H1 (cell line): ENCODE results near the gene PTPRCAP. TPM values are rescaled to one million over a fixed set of nuclear protein-coding genes. Genes with fewer than 3 reads are reported as not detected.

Experiments used
- CTCF ChIA-PET: fragments of 300-600 bp; sonication (Branson Sonifier 250); formaldehyde crosslinking; loops from one replicate; lab custom pipeline; 2021; ENCODE audit not compliant: partially characterized antibody; lab: Charles Lee
- POLR2A ChIA-PET: fragments of 300-600 bp; sonication (Branson Sonifier 250); formaldehyde crosslinking; loops from one replicate; lab custom pipeline; 2021; ENCODE audit warnings: inconsistent platforms; ENCODE audit not compliant: partially characterized antibody; lab: Charles Lee
- DNase-seq, 2 experiments: peaks; one replicate each; pipeline versions ENCODE4 v3.0.0 to v3.0.0-alpha.2; 2010 to 2022; ENCODE audit warnings: low spot score in 2 of 2, low read depth in 1 of 2, mixed read lengths in 1 of 2
- FAIRE-seq: peaks from 2 replicates; lab custom pipeline; 2011; peaks lifted over from hg19 to GRCh38; lab: Jason Lieb, UNC
- H2AFZ ChIP-seq: 2 replicates; pipeline ENCODE4 v1.8.1; 2012; ENCODE audit warnings: low read length, inconsistent platforms
- H2AK5ac ChIP-seq: 2 replicates; pipeline ENCODE4 v1.6.1; 2013; ENCODE audit warnings: low read depth, low read length
- H2BK120ac ChIP-seq: replicated peaks from 2 replicates; pipeline ENCODE3; 2013; ENCODE audit warnings: low read depth, low read length, inconsistent platforms
- H2BK12ac ChIP-seq: 2 replicates; pipeline ENCODE4 v1.6.1; 2013; ENCODE audit warnings: low read depth, low read length
- H2BK15ac ChIP-seq: 2 replicates; pipeline ENCODE4 v1.6.1; 2013; ENCODE audit warnings: low read length
- H2BK20ac ChIP-seq: 2 replicates; pipeline ENCODE4 v1.6.1; 2013; ENCODE audit warnings: low read length
- H2BK5ac ChIP-seq: 2 replicates; pipeline ENCODE4 v1.6.1; 2013; ENCODE audit warnings: low read depth, low read length
- H3K14ac ChIP-seq: 2 replicates; pipeline ENCODE4 v1.6.1; 2013; ENCODE audit warnings: inconsistent platforms; ENCODE audit not compliant: insufficient read length
- H3K18ac ChIP-seq: 2 replicates; pipeline ENCODE4 v1.6.1; 2013; ENCODE audit warnings: low read length; ENCODE audit errors: extremely low read depth
- H3K23ac ChIP-seq: 2 replicates; pipeline ENCODE4 v1.6.1; 2013; ENCODE audit warnings: inconsistent platforms; ENCODE audit not compliant: insufficient read length
- H3K23me2 ChIP-seq: 2 replicates; pipeline ENCODE4 v1.6.1; 2013; ENCODE audit warnings: low read depth, low read length
- H3K27ac ChIP-seq: 2 replicates; pipeline ENCODE4 v1.6.1; 2011; ENCODE audit warnings: low read depth, low read length, inconsistent platforms
- H3K27me3 ChIP-seq, 4 experiments: replicated peaks in 1 of 4; 1 replicate in 1 of 4; 2 replicates in 3 of 4; pipeline versions ENCODE4 v1.6.1 to v1.8.1; 2011 to 2013; ENCODE audit warnings: low read length in 3 of 4, mild to moderate bottlenecking in 3 of 4, inconsistent platforms in 2 of 4, mixed read lengths in 2 of 4, moderate library complexity in 1 of 4; ENCODE audit not compliant: control insufficient read depth in 3 of 4, insufficient read depth in 3 of 4; ENCODE audit errors: extremely low read depth in 1 of 4
- H3K36me3 ChIP-seq, 4 experiments: 2 replicates each; pipeline versions ENCODE4 v1.6.1 to v1.8.1; 2011 to 2013; ENCODE audit warnings: mild to moderate bottlenecking in 4 of 4, low read length in 3 of 4, moderate library complexity in 2 of 4, control low read depth in 1 of 4, inconsistent platforms in 1 of 4; ENCODE audit not compliant: insufficient read depth in 4 of 4, control insufficient read depth in 2 of 4
- H3K4ac ChIP-seq: replicated peaks from 2 replicates; pipeline ENCODE3; 2013; ENCODE audit warnings: low read length, low read depth, mixed read lengths, inconsistent platforms; ENCODE audit not compliant: insufficient read length
- H3K4me1 ChIP-seq, 4 experiments: replicated peaks in 1 of 4; 1 replicate in 1 of 4; 2 replicates in 3 of 4; pipeline versions ENCODE4 v1.6.1 to v1.8.1; 2011 to 2013; ENCODE audit warnings: low read length in 3 of 4, inconsistent platforms in 2 of 4, mixed read lengths in 1 of 4; ENCODE audit not compliant: insufficient read depth in 4 of 4, control insufficient read depth in 3 of 4
- H3K4me2 ChIP-seq, 2 experiments: 2 replicates each; pipeline versions ENCODE4 v1.6.1 to v1.8.1; 2011 to 2013; ENCODE audit warnings: low read depth in 2 of 2, low read length in 2 of 2, control low read depth in 1 of 2, inconsistent platforms in 1 of 2, mild to moderate bottlenecking in 1 of 2; ENCODE audit not compliant: insufficient read depth in 1 of 2
- H3K4me3 ChIP-seq, 4 experiments: fragments of 200-600, 300-600 bp in 1 of 4; sonication (generic), shearing (Covaris generic), sonication (Bioruptor Twin) in 1 of 4; 2 replicates each; pipeline versions ENCODE4 v1.5.1 to v1.8.1; 2011 to 2016; ENCODE audit warnings: low read length in 4 of 4, low read depth in 3 of 4, control low read depth in 2 of 4, inconsistent platforms in 2 of 4, mild to moderate bottlenecking in 2 of 4, mixed read lengths in 1 of 4, moderate library complexity in 1 of 4; ENCODE audit not compliant: insufficient read depth in 2 of 4; ENCODE audit errors: extremely low read depth in 1 of 4
- H3K56ac ChIP-seq: replicated peaks from 2 replicates; pipeline ENCODE3; 2013; ENCODE audit warnings: low read depth, mild to moderate bottlenecking, mixed read lengths, low read length, inconsistent platforms; ENCODE audit not compliant: insufficient read length
- H3K79me1 ChIP-seq: 2 replicates; pipeline ENCODE4 v1.6.1; 2013; ENCODE audit warnings: low read depth, low read length, control low read depth
- H3K79me2 ChIP-seq, 2 experiments: 2 replicates each; pipeline versions ENCODE4 v1.6.1 to v1.8.1; 2012 to 2013; ENCODE audit warnings: low read length in 2 of 2, mild to moderate bottlenecking in 2 of 2, inconsistent platforms in 1 of 2; ENCODE audit not compliant: insufficient read depth in 2 of 2, control insufficient read depth in 1 of 2
- H3K9ac ChIP-seq, 4 experiments: replicated peaks in 1 of 4; 1 replicate in 1 of 4; 2 replicates in 3 of 4; pipeline versions ENCODE4 v1.6.1 to v1.8.1; 2011 to 2013; ENCODE audit warnings: low read depth in 3 of 4, low read length in 3 of 4, control low read depth in 2 of 4, mild to moderate bottlenecking in 2 of 4, moderate library complexity in 2 of 4, inconsistent platforms in 1 of 4; ENCODE audit errors: extremely low read depth in 1 of 4
- H3K9me3 ChIP-seq, 2 experiments: 2 replicates each; pipeline versions ENCODE4 v1.6.1 to v1.8.1; 2012 to 2013; ENCODE audit warnings: mild to moderate bottlenecking in 2 of 2, moderate library complexity in 2 of 2, control low read depth in 1 of 2, inconsistent platforms in 1 of 2, low read depth in 1 of 2, low read length in 1 of 2, mixed read lengths in 1 of 2; ENCODE audit not compliant: insufficient read depth in 2 of 2
- H4K20me1 ChIP-seq, 2 experiments: replicated peaks in 1 of 2; 2 replicates each; pipeline versions ENCODE3 to v1.8.1; 2011 to 2013; ENCODE audit warnings: inconsistent platforms in 2 of 2, low read length in 2 of 2, mild to moderate bottlenecking in 1 of 2; ENCODE audit not compliant: insufficient read depth in 2 of 2, control insufficient read depth in 1 of 2
- H4K5ac ChIP-seq: 2 replicates; pipeline ENCODE4 v1.6.1; 2013; ENCODE audit warnings: low read length, low read depth, mixed read lengths, inconsistent platforms; ENCODE audit not compliant: insufficient read length
- H4K8ac ChIP-seq: 2 replicates; pipeline ENCODE4 v1.8.0; 2013; ENCODE audit warnings: mild to moderate bottlenecking, moderate library complexity, low read length, inconsistent platforms; ENCODE audit not compliant: insufficient read depth; ENCODE audit errors: extremely low read depth
- H4K91ac ChIP-seq: replicated peaks from 2 replicates; pipeline ENCODE3; 2013; ENCODE audit warnings: low read length, mixed read lengths, inconsistent platforms; ENCODE audit not compliant: insufficient read length
- BRCA1 ChIP-seq: IDR thresholded peaks from 2 replicates; pipeline ENCODE4 v1.6.1; 2012; ENCODE audit warnings: low read depth, low read length, improper control_type of control experiment
- CBX8 ChIP-seq: fragments of 300-800, 300-1000 bp; sonication (generic); IDR thresholded peaks from 2 replicates; pipeline ENCODE4 v1.7.1; 2016; ENCODE audit warnings: low read depth, low read length, borderline replicate concordance
- CHD1 ChIP-seq: IDR thresholded peaks from 2 replicates; pipeline ENCODE4 v1.6.1; 2012; ENCODE audit warnings: low read depth, low read length, improper control_type of control experiment
- CREB1 ChIP-seq: IDR thresholded peaks from 2 replicates; pipeline ENCODE4 v1.6.1; 2012; ENCODE audit warnings: inconsistent platforms
- EGR1 ChIP-seq: IDR thresholded peaks from 2 replicates; pipeline ENCODE4 v1.6.1; 2011; ENCODE audit warnings: low read depth, low read length, borderline replicate concordance
- EZH2 ChIP-seq: fragments of 200-600 bp; sonication (generic); IDR thresholded peaks from 2 replicates; pipeline ENCODE4 v1.7.1; 2012; ENCODE audit warnings: low read depth, mild to moderate bottlenecking, moderate library complexity, low read length, inconsistent platforms; ENCODE audit not compliant: severe bottlenecking
- GABPA ChIP-seq: IDR thresholded peaks from 2 replicates; pipeline ENCODE4 v1.6.1; 2011; ENCODE audit warnings: mild to moderate bottlenecking, low read length, moderate library complexity, borderline replicate concordance; ENCODE audit not compliant: insufficient read depth
- TAF1 ChIP-seq: IDR thresholded peaks from 2 replicates; pipeline ENCODE4 v1.6.1; 2011; ENCODE audit warnings: mild to moderate bottlenecking, low read depth, low read length
- ZNF274 ChIP-seq: IDR thresholded peaks from 2 replicates; pipeline ENCODE4 v1.7.0; 2012; ENCODE audit warnings: low read length, borderline replicate concordance; ENCODE audit errors: extremely low read depth
- WGBS, 2 experiments: shearing (Covaris generic) in 1 of 2; methylation state at CpG; one replicate each; pipeline versions ENCODE4 v1.1.6 to v1.1.7; 2013 to 2015; ENCODE audit warnings: low lambda C conversion rate in 2 of 2, mixed read lengths in 2 of 2, inconsistent platforms in 1 of 2, low coverage in 1 of 2, missing lambda C conversion rate in 1 of 2; ENCODE audit not compliant: insufficient replicate concordance in 2 of 2, insufficient coverage in 1 of 2, insufficient read length in 1 of 2; ENCODE audit errors: extremely low coverage in 1 of 2, missing lambda C conversion rate in 1 of 2; 5-methylcytosine and 5-hydroxymethylcytosine counted together
- polyA plus RNA-seq, 7 experiments: library from polyadenylated mRNA; depleted of rRNA in 3 of 7; stranded (reverse) in 5 of 7; unstranded in 2 of 7; fragments of >200 nt in 5 of 7; fragments of 200-250 nt in 2 of 7; gene quantifications; 1 replicate in 5 of 7; 2 replicates in 1 of 7; 4 replicates in 1 of 7; pipeline versions ENCODE4 v1.2.1 to v1.2.3, GENCODE V29; 2011 to 2013; ENCODE audit warnings: missing spikeins in 2 of 7, mixed read lengths in 2 of 7
- total RNA-seq: library from RNA; stranded (reverse); fragmentation: NEBNext Ultra II Directional; extraction: Animal tissue kit (Norgen Biotek cat#: 25700); gene quantifications from 2 replicates; pipeline ENCODE4 v1.2.1, GENCODE V29; 2021

The PTPRCAP gene
- total and polyA plus RNA-seq, 2 of the 8 experiments (the other 6 are each of a cell fraction or from before 2014, with no cell fraction given), result 0.78 to 6.7 TPM

DNA sequence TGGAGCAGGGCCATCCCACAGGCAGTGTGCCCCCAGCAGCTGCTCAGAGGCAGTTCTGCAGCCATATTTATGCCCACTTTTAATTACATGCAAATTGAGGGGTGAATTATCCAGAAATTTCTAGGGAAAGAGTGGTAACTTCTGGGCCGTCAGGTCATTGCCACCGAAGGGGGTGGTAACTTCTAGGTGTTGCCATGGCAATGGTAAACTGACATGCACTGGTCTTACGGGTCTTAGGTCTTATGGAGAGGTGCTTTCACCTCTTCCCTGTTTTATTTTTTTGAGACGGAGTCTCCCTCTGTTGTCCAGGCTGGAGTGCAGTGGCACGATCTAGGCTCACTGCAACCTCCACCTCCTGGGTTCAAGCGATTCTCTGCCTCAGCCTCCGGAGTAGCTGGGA is 35.4 kb upstream of the PTPRCAP start:
- Histone ChIP-seq H3K27me3 (no peaks in the 10 kb centered on the region), H3K79me2 (no peaks in the 10 kb centered on the region), H3K4ac (no peak overlapping the region), H2BK15ac (no peak overlapping the region), H3K36me3 (no peaks in the 10 kb centered on the region), H3K23ac (no peak overlapping the region), H3K23me2 (no peaks in the 10 kb centered on the region; the same call in 1 of the 2 replicates), H2BK5ac (no peak overlapping the region), H2BK12ac (no peak overlapping the region), H3K18ac (no peak overlapping the region), H3K14ac (no peak overlapping the region), H3K4me1 (peaks cover 0 to 5% (median 1%) of the 10 kb centered on the region in 4 experiments; a peak in 4 of 7 replicates), H4K8ac (no peak overlapping the region; the same call in 1 of the 2 replicates), H4K5ac (no peak overlapping the region), H3K56ac (no peak overlapping the region), H4K91ac (no peak overlapping the region), H2BK20ac (no peak overlapping the region), H3K79me1 (no peaks in the 10 kb centered on the region), H2AFZ (no peak overlapping the region), H4K20me1 (no peaks in the 10 kb centered on the region), H3K27ac (no peak overlapping the region), H3K4me3 (no peak overlapping the region), H3K9me3 (peaks cover 0 to 4% of the 10 kb centered on the region in 2 experiments; a peak in 1 of 4 replicates), H3K4me2 (no peak overlapping the region), H2AK5ac (no peak overlapping the region), H2BK120ac (no peak overlapping the region), H3K9ac (no peak overlapping the region)
- TF ChIP-seq CBX8, result no peak
- no peak for TF ChIP-seq ZNF274
- no peak for TF ChIP-seq GABPA
- no peak for TF ChIP-seq CREB1
- no peak for TF ChIP-seq CHD1
- no peak for TF ChIP-seq BRCA1
- no peak for TF ChIP-seq EZH2
- TF ChIP-seq TAF1, result no peak
- TF ChIP-seq EGR1, result no peak
- CTCF ChIA-PET, result interaction anchor here (0.6 to 1.4 kb wide), 4 partner anchors 21 to 92 kb away, joined by 3 to 4 read pairs (median 3); partner anchors contain the start of gene GPR152
- FAIRE-seq (no peak), DNase-seq (no peak)
- POLR2A ChIA-PET, result interaction anchor here (1.0 kb wide), 1 partner anchor 36 kb away, joined by 4 read pairs; no protein-coding TSS in a partner anchor
- WGBS, 2 experiments, result 81% methylated on average over 7 of the region's 7 CpGs; no CpG with 5 or more reads in 1 of the 2 experiments
